ENCODE data around the gene MAP2.
"Not testable (repeated sequence)": the region's sequence is repeated elsewhere in the genome, so short reads cannot be mapped to it uniquely, and the experiment has no call there.

Gene MAP2

GRCh38 chr2:209547726-209548125 lies 123.9 kb downstream of the MAP2 start:
- no peak for DNase-seq

- DNase-seq = no peak
Observed at GRCh38 chr2:209549589-209549988, 125.7 kb downstream of the MAP2 start.

GRCh38 chr2:209553913-209554312 lies 130.1 kb downstream of the MAP2 start:
- DNase-seq = no peak

GRCh38 chr2:209556354-209556961 lies 132.6 kb downstream of the MAP2 start:
- no peak for DNase-seq

- DNase-seq = no peak
Observed at GRCh38 chr2:209560911-209561310, 137.1 kb downstream of the MAP2 start.

GRCh38 chr2:209563453-209563852 lies 139.6 kb downstream of the MAP2 start:
- no peak for DNase-seq

- no peak for DNase-seq
Observed at GRCh38 chr2:209564816-209565215, 141.0 kb downstream of the MAP2 start.

GRCh38 chr2:209565896-209566582 lies 142.2 kb downstream of the MAP2 start:
- peak; percentile 12 for DNase-seq

- no peak for DNase-seq
Observed at GRCh38 chr2:209570194-209570593, 146.3 kb downstream of the MAP2 start.

- no peak for DNase-seq
Observed at GRCh38 chr2:209574515-209574914, 150.7 kb downstream of the MAP2 start.

GRCh38 chr2:209577376-209578357 lies 153.8 kb downstream of the MAP2 start:
- DNase-seq = peak; percentile 10

- DNase-seq = no peak
Observed at GRCh38 chr2:209578394-209579001, 154.7 kb downstream of the MAP2 start.

- peak; percentile 62 for DNase-seq
Observed at GRCh38 chr2:209579230-209579749, 155.4 kb downstream of the MAP2 start.

GRCh38 chr2:209581040-209581439 lies 157.2 kb downstream of the MAP2 start:
- no peak for DNase-seq

- DNase-seq = no peak
Observed at GRCh38 chr2:209582281-209582680, 158.4 kb downstream of the MAP2 start.

- no peak for DNase-seq
Observed at GRCh38 chr2:209584472-209584871, 160.6 kb downstream of the MAP2 start.

GRCh38 chr2:209584915-209585314 lies 161.1 kb downstream of the MAP2 start:
- no peak for DNase-seq

- no peak for DNase-seq
Observed at GRCh38 chr2:209591021-209591420, 167.2 kb downstream of the MAP2 start.

- no peak for DNase-seq
Observed at GRCh38 chr2:209592106-209592505, 168.3 kb downstream of the MAP2 start.

- no peak for DNase-seq
Observed at GRCh38 chr2:209593930-209594329, 170.1 kb downstream of the MAP2 start.

- no peak for DNase-seq
Observed at GRCh38 chr2:209596262-209596661, 172.4 kb downstream of the MAP2 start.

GRCh38 chr2:209598227-209598626 lies 174.4 kb downstream of the MAP2 start:
- not testable (repeated sequence) for DNase-seq
